Panc1 (cell line): Measurements from ENCODE around the gene PSMC1.

Experiments used
- CTCF ChIP-seq: fragments of 450-650 bp; IDR thresholded peaks from 2 replicates; pipeline ENCODE4 v1.5.1; 2017; ENCODE audit warnings: mild to moderate bottlenecking
- POLR2AphosphoS5 ChIP-seq: IDR thresholded peaks from 2 replicates; pipeline ENCODE4 v1.6.1; 2012; ENCODE audit warnings: mild to moderate bottlenecking, low read depth, low read length, moderate library complexity
- REST ChIP-seq, 2 experiments: IDR thresholded peaks; 2 replicates each; pipeline ENCODE4 v1.6.1; 2011 to 2012; ENCODE audit warnings: low read depth in 2 of 2, control low read depth in 1 of 2, low read length in 1 of 2, mild to moderate bottlenecking in 1 of 2, moderate library complexity in 1 of 2; ENCODE audit not compliant: insufficient read depth in 1 of 2
- SIN3A ChIP-seq: IDR thresholded peaks from 2 replicates; pipeline ENCODE4 v1.6.1; 2012; ENCODE audit warnings: low read depth, mild to moderate bottlenecking, low read length, moderate library complexity, borderline replicate concordance; ENCODE audit not compliant: insufficient read depth
- TCF7L2 ChIP-seq: IDR thresholded peaks from 2 replicates; pipeline ENCODE4 v1.6.1; 2011; ENCODE audit warnings: mild to moderate bottlenecking, low read depth, low read length, inconsistent platforms

GRCh38 chr14:90321891-90322290 lies 65.5 kb downstream of the PSMC1 start:
- TF ChIP-seq CTCF: no peak
- TF ChIP-seq REST (IDR thresholded peaks at IDR 0.05; ENCODE audit: insufficient read depth in 1 of 2, low read depth in 2 of 2, low read length in 1 of 2): no peak
- TF ChIP-seq SIN3A: no peak
- TF ChIP-seq POLR2AphosphoS5: no peak
- no peak for TF ChIP-seq TCF7L2
